Measurements from ENCODE around the gene ODC1.
A peak's percentile ranks its signal among the peaks of the same experiment; 100 is the strongest.

ODC1 gene

DNA sequence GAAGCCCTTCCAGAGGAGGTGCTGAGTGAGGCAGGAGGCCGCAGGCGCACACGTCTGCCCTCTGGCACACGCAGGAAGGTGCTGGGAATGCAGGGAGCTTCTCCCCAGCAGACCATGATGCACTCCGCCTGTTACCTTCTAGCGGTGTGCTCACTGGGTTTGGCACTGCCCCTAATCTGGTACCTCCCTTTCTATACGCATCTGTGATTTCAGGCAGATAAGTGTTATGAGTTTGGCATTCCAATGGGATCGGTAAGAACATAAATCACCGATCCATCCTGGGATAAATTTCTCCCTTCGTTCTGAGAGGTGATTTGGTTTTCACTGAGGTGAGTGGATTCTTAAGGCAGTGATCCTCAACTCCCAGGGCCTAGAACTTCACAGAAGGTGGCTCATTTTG, 34.6 kb downstream of the ODC1 start:
- DNase-seq, result peak; percentile 13

DNA sequence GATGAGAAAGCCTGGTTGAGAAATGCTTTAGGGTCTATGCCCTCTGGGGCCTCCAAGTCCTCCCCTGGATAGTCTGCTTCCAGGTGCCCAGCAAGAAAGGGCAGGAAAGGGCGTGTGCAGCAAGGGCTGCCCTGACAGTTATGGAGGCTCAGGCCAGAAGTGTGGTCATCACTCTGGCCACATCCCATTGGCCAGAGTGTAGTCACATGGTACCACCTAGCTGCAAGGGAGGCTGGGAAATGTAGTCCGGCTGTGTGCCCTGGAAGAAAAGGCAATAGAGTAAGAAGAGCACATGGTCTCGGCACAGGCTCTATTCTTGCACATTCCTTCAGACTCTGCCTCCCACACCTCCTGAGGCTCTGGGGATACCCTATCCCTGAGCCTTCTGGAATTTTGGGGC, 35.7 kb downstream of the ODC1 start:
- DNase-seq, result peak; percentile 58

- DNase-seq, result no peak
These were observed 36.6 kb downstream of the ODC1 start for GRCh38 chr2:10411557-10411956.

GRCh38 chr2:10410823-10411437, 37.2 kb downstream of the ODC1 start:
- no peak for DNase-seq

DNA sequence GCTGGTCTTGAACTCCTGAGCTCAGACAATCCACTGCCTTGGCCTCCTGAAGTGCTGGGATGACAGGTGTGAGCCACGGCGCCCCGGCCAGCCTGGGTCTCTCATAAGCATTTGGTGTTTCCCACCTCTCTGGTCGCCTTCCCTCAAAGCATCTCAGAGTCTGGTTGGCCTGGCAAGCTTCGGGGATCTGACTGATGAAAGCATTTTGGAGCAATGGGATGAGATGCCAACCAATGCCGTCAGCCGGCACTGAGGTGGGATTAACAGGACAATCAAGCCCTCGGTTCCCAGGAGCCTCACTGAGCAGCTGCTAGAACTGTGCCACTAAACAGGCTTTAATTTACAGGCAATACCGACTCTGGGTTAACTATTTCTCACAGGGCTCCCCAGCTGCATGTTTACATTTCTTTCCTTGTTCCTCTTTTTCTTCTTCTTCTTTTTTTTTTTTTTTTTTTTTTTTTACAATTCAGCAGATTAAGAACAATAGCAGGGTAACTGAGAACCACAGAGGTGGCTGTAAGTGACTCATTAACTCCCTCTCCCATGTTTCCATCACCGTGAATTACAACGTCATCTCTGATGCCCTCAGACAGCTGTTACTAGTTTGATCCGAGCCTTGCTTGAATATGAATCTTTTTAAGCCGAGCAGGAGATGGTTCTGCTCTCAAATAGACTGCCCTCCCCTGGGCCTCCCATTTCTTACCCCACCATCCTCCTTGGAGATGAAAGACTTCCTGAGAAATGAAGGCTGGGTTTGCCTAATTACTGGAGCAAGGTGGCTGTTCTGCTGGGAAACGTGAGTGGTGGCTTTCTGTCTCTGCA, 37.9 kb downstream of the ODC1 start:
- DNase-seq, result no peak

DNA sequence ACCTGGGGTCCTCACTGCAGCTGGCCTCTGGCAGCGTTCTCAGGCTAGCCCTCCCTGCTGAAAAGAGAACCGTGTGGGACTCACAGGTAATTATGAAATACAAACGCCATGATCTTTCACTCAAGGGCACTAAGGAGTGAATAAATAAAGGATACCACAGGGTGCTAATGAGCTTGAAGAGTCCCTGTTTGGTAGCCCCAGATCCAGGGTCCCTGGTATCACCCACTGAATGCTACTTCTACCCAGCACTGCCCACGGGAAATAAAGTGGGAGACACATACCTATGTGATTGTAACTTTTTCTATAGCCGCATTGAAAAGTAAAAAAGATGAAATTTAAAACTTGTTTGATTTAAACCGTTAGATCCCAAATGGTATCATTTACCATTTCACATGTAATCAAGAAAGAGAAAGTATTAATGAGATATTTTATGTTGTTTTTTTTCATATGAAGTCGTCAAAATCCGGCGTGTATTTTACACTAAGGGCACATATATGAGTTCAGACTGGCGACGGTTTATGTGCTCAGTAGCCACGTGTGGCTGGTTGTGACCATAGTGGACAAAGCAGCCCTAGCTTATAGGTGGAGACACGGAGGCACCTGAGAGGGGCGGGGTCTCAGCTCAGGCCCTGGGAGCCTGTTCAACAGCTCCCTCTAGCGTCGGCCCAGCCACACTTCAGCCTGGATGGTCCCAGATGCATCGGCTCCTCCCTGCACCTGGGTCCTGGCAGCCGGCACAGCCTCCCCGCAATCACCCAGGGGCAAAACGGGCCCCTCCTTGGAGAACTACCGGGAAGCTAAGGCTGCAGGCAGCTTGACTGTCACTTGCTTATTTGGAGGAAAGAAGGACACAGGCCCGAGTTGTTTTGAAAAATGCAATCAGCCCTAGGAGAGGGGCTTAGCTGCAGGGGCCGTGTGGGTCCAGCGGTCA, 39.2 kb downstream of the ODC1 start:
- peak; percentile 94 for DNase-seq

GRCh38 chr2:10407841-10408648, 40.1 kb downstream of the ODC1 start:
- DNase-seq, result peak; percentile 91

DNA sequence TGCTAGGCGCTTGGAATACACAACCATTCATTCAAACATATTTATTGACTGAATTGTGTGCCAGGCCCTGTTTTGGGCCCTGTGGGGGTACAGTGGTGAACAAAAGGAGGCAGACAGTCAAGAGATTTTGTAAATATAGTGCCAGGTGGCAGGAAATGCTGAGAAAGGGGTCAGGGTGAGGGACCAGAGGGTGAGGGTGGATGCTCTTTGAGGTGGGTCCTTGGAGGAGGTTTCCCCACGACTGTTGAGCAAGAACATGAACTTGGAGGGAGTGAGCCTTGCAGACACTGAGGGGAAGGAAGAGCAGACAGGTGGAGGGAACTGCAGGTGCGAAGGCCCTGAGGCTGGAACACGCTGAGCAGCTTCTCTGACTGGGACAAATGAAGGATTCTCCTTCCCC, 40.7 kb downstream of the ODC1 start:
- DNase-seq, result no peak

DNA sequence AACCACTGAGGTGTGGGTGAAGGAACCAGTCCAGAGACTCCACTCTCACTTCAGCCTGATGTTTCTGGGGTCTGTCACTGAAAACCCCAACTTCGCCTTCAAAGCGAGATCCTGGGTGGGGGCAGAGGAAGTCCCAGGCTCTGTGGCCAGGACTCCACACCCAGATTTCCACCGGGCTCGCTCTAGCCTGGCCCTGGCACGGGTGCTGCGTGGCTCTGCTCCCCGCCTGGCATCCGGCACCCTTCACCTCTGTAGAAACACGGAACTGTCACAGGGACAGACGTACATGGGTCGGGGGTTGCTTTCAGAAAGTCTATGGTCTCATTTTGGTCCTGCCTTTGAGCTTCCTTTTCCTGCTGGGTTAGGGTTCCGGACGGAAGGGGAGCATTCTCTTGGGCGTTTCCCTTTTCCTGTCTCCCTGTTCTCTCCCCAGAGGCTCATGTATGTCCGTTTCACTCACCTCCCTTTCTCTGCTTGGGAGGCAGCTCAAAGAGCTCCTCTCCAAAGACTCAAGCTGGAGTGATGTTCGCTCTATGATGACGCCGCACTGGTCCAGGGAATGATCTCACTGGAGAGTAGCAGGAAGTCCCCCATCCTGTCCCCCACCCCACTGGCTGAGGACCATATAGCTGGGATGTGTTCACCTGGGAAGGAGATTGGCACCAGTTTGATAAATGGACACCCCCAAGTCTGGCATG, 41.5 kb downstream of the ODC1 start:
- no peak for DNase-seq

- no peak for DNase-seq
These were observed 42.1 kb downstream of the ODC1 start for GRCh38 chr2:10406016-10406415.

GRCh38 chr2:10405448-10405847, 42.7 kb downstream of the ODC1 start:
- no peak for DNase-seq

- no peak for DNase-seq
These were observed 43.6 kb downstream of the ODC1 start for GRCh38 chr2:10404324-10405143.

- no peak for DNase-seq
These were observed 45.4 kb downstream of the ODC1 start for GRCh38 chr2:10402653-10403215.

DNA sequence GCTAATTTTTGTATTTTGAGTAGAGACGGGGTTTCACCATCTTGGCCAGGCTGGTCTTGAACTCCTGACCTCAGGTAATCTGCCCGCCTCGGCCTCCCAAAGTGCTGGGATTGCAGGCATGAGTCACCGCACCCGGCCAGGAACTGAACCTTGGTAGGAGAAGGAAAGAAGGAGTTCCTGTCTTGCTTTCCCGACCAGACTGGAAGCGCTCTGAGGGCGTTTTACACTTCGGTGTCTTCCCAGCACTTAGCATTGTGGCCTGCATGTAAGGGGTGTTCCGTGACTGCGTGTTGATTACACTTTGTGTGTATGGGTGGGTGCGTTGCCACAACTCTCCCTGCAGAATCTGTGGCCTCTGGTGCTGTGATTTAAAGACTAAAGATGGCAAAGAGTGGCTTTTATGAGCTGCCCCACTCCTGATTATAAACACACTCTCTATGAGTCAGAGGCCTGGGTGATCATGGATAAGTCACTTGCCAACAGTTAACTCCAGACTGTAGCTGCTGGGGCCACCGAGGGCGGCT, 46.0 kb downstream of the ODC1 start:
- no peak for DNase-seq

- no peak for DNase-seq
These were observed 46.9 kb downstream of the ODC1 start for GRCh38 chr2:10400978-10401951.

- no peak for DNase-seq
These were observed 47.6 kb downstream of the ODC1 start for GRCh38 chr2:10400568-10400977.

DNA sequence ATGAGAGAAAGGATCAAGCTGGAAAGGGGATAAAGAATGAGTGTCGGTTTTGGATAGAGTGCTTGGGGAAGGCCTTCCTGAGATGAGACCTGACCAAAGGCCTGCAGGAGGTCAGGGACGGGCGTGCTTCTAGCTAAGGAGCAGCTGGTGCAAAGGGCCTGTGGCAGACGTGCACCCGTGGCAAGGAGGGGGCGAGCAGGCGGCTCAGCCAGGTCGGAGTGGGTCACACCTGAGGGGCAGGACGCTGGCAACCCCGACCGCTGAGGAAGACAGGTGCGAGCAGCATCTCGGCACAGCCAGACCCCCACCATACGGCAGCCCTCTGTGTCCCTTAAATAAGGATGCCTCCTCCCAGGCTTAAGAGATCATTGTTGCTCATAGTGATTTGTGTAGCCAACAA, 48.1 kb downstream of the ODC1 start:
- DNase-seq, result no peak

DNA sequence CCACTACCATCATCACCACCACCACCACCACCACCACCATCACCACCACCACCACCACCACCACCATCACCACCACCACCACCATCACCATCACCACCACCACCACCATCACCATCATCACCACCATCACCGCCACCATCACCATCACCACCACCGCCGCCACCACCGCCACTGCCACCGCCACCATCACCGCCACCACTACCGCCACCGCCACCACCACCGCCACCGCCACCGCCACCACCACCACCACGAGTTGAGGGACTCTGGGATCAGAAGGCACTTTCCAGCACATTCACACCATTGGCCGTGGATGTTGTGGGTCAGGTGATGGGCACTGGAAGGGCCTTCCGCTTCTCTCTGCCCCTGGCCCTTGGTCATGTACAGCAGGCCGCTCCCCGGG, 48.8 kb downstream of the ODC1 start:
- no peak for DNase-seq

DNA sequence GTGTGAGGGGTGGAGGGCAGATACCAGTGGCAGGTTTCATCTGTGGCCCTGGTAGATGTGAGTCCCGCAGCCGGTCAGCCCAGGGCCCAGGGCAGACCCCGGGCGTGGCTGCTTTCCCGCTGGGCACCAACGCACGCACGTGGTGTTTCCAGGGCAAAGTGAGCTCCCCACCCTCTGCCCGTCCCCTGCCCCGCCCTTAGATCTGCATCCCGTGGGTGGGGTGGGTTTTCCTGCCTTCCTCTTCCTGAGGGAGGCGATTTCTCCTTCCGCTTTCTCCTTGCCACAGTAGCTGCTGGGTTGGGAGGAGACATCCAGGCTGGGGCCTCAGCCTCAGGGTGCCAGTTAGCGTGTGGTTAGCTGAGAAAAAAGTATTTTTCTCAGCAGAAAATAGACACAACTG, 49.6 kb downstream of the ODC1 start:
- no peak for DNase-seq
